ENCODE measurements around the gene RAD51B.

DNA sequence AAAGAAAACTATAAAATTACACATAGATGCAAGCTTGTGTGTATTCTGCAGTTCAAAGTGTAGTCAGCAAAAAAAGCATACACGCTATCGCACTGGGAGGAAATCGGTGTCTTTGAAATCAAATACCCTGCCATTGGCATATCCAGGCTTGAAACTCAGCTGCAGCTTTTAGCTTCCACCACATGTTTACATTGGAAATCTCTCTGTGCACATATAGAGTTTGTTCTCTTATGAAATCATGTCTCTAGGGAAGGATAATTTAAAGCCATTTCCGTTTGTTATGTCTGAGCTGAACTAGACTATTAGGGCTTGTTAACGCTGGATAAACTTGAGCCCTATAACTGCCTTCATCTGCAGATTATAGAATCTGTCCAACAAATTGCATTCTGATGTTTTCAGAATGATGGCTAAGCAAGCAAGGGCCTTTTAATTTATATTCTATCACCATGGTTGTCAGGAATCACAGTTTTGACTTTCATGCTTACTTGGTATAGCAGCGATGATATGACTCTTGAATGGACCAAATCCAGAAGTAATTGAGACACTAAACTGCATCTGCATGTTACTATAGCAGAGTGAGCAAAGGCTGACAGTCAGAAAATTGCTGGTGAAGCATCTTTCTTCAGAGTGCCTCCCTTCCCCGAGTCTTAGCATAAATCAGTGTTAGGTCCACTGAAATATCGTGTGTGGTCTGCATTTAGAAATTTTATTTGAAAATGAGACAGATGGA lies 530.5 kb downstream of the RAD51B start:
- TF ChIP-seq EZH2 (optimal IDR thresholded peaks at IDR 0.05; ENCODE audit: low read depth, low read length) = no peak
- TF ChIP-seq, protein P1, sequence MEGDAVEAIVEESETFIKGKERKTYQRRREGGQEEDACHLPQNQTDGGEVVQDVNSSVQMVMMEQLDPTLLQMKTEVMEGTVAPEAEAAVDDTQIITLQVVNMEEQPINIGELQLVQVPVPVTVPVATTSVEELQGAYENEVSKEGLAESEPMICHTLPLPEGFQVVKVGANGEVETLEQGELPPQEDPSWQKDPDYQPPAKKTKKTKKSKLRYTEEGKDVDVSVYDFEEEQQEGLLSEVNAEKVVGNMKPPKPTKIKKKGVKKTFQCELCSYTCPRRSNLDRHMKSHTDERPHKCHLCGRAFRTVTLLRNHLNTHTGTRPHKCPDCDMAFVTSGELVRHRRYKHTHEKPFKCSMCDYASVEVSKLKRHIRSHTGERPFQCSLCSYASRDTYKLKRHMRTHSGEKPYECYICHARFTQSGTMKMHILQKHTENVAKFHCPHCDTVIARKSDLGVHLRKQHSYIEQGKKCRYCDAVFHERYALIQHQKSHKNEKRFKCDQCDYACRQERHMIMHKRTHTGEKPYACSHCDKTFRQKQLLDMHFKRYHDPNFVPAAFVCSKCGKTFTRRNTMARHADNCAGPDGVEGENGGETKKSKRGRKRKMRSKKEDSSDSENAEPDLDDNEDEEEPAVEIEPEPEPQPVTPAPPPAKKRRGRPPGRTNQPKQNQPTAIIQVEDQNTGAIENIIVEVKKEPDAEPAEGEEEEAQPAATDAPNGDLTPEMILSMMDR (IDR thresholded peaks at IDR 0.05; ENCODE audit: low read length) = no peak
- TF ChIP-seq EZH2phosphoT487 (IDR thresholded peaks at IDR 0.05; ENCODE audit: low read length) = no peak
